Mesothelial cell of epicardium (in vitro differentiated cells): ENCODE measurements around the gene ALKBH4. TPM values are rescaled to one million over a fixed set of nuclear protein-coding genes. Genes with fewer than 3 reads are reported as not detected.

Experiments used
- DNase-seq, 2 experiments: peaks; one replicate each; pipeline ENCODE4 v3.0.0; 2021; ENCODE audit warnings: low spot score in 2 of 2; ENCODE audit not compliant: unreplicated experiment in 2 of 2
- H3K27ac Mint-ChIP-seq: 2 replicates; pipeline ENCODE4 v1.8.0; 2021; ENCODE audit warnings: mixed read lengths
- H3K27me3 Mint-ChIP-seq: 2 replicates; pipeline ENCODE4 v1.8.0; 2021; ENCODE audit warnings: low read depth, mixed read lengths
- H3K36me3 Mint-ChIP-seq: 2 replicates; pipeline ENCODE4 v1.8.0; 2021; ENCODE audit warnings: mixed read lengths
- H3K4me1 Mint-ChIP-seq: 2 replicates; pipeline ENCODE4 v1.8.0; 2021; ENCODE audit warnings: mixed read lengths
- H3K4me3 Mint-ChIP-seq: 2 replicates; pipeline ENCODE4 v1.8.0; 2021; ENCODE audit warnings: mild to moderate bottlenecking, moderate library complexity, mixed read lengths
- H3K9me3 Mint-ChIP-seq: 2 replicates; pipeline ENCODE4 v1.8.0; 2021; ENCODE audit warnings: mixed read lengths
- microRNA-seq: library from miRNA; unstranded; fragments of <30 nt; microRNA quantifications from one replicate; pipeline ENCODE4 v1.2.0, GENCODE V29; 2021; ENCODE audit warnings: inconsistent platforms, mixed read lengths
- total RNA-seq: library from RNA; stranded (reverse); gene quantifications from 3 replicates; pipeline ENCODE4 v1.2.1, GENCODE V29; 2021
- TF ChIP-seq, protein P1 (sequence below): fragments of 200-600 bp; sonication (generic); IDR thresholded peaks from one replicate; pipeline ENCODE4 v1.5.0; 2021; ENCODE audit warnings: antibody characterized with exemption; ENCODE audit not compliant: unreplicated experiment

Gene ALKBH4
- total RNA-seq, 1 donor from 2014 or later, result 14.9 TPM

- TF ChIP-seq, protein P1, sequence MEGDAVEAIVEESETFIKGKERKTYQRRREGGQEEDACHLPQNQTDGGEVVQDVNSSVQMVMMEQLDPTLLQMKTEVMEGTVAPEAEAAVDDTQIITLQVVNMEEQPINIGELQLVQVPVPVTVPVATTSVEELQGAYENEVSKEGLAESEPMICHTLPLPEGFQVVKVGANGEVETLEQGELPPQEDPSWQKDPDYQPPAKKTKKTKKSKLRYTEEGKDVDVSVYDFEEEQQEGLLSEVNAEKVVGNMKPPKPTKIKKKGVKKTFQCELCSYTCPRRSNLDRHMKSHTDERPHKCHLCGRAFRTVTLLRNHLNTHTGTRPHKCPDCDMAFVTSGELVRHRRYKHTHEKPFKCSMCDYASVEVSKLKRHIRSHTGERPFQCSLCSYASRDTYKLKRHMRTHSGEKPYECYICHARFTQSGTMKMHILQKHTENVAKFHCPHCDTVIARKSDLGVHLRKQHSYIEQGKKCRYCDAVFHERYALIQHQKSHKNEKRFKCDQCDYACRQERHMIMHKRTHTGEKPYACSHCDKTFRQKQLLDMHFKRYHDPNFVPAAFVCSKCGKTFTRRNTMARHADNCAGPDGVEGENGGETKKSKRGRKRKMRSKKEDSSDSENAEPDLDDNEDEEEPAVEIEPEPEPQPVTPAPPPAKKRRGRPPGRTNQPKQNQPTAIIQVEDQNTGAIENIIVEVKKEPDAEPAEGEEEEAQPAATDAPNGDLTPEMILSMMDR, result no peak
- no peak for DNase-seq
- peaks cover 65% of the 10 kb centered on the region for H3K36me3 Mint-ChIP-seq
- H3K9me3 Mint-ChIP-seq, result peaks cover 16% of the 10 kb centered on the region
- H3K27me3 Mint-ChIP-seq, result no peaks in the 10 kb centered on the region
- H3K27ac Mint-ChIP-seq, result no peak overlapping the region
- H3K4me1 Mint-ChIP-seq, result no peaks in the 10 kb centered on the region
- no peak overlapping the region for H3K4me3 Mint-ChIP-seq
Observed at GRCh38 chr7:102407910-102408309, 56.8 kb downstream of the ALKBH4 start.

Small RNAs within 50 kb of the gene (microRNA-seq; reads per million reads assigned to microRNA genes)
- not detected for gene MIR4467
- gene MIR5090, result 2.1 reads per million

Other genes starting within 250 kb of the ALKBH4 start
- 7.9 to 8.2 TPM (median 8.2 TPM) in 3 replicates for gene SH2B2, start 178.0 kb downstream of the ALKBH4 start, total RNA-seq
- not detected in 3 replicates for gene SPDYE6, start 108.4 kb downstream of the ALKBH4 start, total RNA-seq
- 50.3 to 57.7 TPM (median 53.7 TPM) in 3 replicates for gene PRKRIP1, start 68.5 kb downstream of the ALKBH4 start, total RNA-seq
- 27.3 to 27.9 TPM (median 27.5 TPM) in 3 replicates for gene ORAI2, start 31.3 kb downstream of the ALKBH4 start, total RNA-seq
- gene LRWD1, start 121 bp upstream of the ALKBH4 start, total RNA-seq, result 19.2 to 21.1 TPM (median 19.2 TPM) in 3 replicates
- 37.1 to 40.3 TPM (median 37.9 TPM) in 3 replicates for gene POLR2J, start 14.1 kb upstream of the ALKBH4 start, total RNA-seq
- 6.5 to 8.4 TPM (median 8.2 TPM) in 3 replicates for gene RASA4B, start 52.9 kb upstream of the ALKBH4 start, total RNA-seq
- gene UPK3BL2, start 78.8 kb upstream of the ALKBH4 start, total RNA-seq, result 9.4 to 12.1 TPM (median 10.3 TPM) in 3 replicates
- gene SPDYE2, start 86.4 kb upstream of the ALKBH4 start, total RNA-seq, result 0.13 TPM in 1 of 3 replicates, not detected in the others
- 25.7 to 31.6 TPM (median 31.2 TPM) in 3 replicates for gene POLR2J3, start 107.7 kb upstream of the ALKBH4 start, total RNA-seq
- 26.7 to 32.6 TPM (median 32.1 TPM) in 3 replicates for gene RASA4, start 151.9 kb upstream of the ALKBH4 start, total RNA-seq
- gene UPK3BL1, start 177.9 kb upstream of the ALKBH4 start, total RNA-seq, result 18.3 to 26.8 TPM (median 26.6 TPM) in 3 replicates
- gene SPDYE2B, start 185.5 kb upstream of the ALKBH4 start, total RNA-seq, result not detected in 3 replicates
- gene POLR2J2, start 206.8 kb upstream of the ALKBH4 start, total RNA-seq, result 7.5 to 10.3 TPM (median 9.8 TPM) in 3 replicates